Globus pallidus (tissue), 1 donor: ENCODE measurements around the gene GPR37.
A peak's percentile ranks its signal among the peaks of the same experiment; 100 is the strongest.

Experiments
- DNase-seq: peaks from one replicate; pipeline ENCODE4 v3.0.0-alpha.2; 2015; ENCODE audit warnings: low spot score

The GPR37 gene

GRCh38 chr7:124765401-124766352, at the start of gene GPR37:
GPR37 (minus strand) TSS chr7:124765792; CDS start chr7:124764976, 816 bp downstream.
- DNase-seq, result peak; percentile 96

- no peak for DNase-seq
These were observed 48.6 kb upstream of the GPR37 start for GRCh38 chr7:124813994-124814798.

- DNase-seq, result no peak
These were observed 47.2 kb upstream of the GPR37 start for GRCh38 chr7:124812764-124813163.

GRCh38 chr7:124811341-124811740, 45.7 kb upstream of the GPR37 start:
- DNase-seq, result no peak

GRCh38 chr7:124810605-124811004, 45.0 kb upstream of the GPR37 start:
- DNase-seq, result peak; percentile 59

- no peak for DNase-seq
These were observed 42.6 kb upstream of the GPR37 start for GRCh38 chr7:124808206-124808605.

- no peak for DNase-seq
These were observed 35.8 kb upstream of the GPR37 start for GRCh38 chr7:124801330-124801895.

GRCh38 chr7:124800386-124800785, 34.8 kb upstream of the GPR37 start:
- no peak for DNase-seq

- DNase-seq, result no peak
These were observed 33.9 kb upstream of the GPR37 start for GRCh38 chr7:124799448-124799847.

GRCh38 chr7:124796771-124797170, 31.2 kb upstream of the GPR37 start:
- DNase-seq, result no peak

- no peak for DNase-seq
These were observed 27.1 kb upstream of the GPR37 start for GRCh38 chr7:124792696-124793095.

GRCh38 chr7:124792002-124792401, 26.4 kb upstream of the GPR37 start:
- DNase-seq, result no peak

- DNase-seq, result no peak
These were observed 25.8 kb upstream of the GPR37 start for GRCh38 chr7:124791426-124791825.

- no peak for DNase-seq
These were observed 25.1 kb upstream of the GPR37 start for GRCh38 chr7:124790645-124791044.

GRCh38 chr7:124785994-124786393, 20.4 kb upstream of the GPR37 start:
- no peak for DNase-seq

- DNase-seq, result peak; percentile 77
These were observed 19.6 kb upstream of the GPR37 start for GRCh38 chr7:124784879-124785818.

GRCh38 chr7:124783271-124783670, 17.7 kb upstream of the GPR37 start:
- DNase-seq, result no peak

- DNase-seq, result no peak
These were observed 16.5 kb upstream of the GPR37 start for GRCh38 chr7:124781907-124782734.

GRCh38 chr7:124781418-124781817, 15.8 kb upstream of the GPR37 start:
- no peak for DNase-seq

GRCh38 chr7:124780608-124781007, 15.0 kb upstream of the GPR37 start:
- no peak for DNase-seq
